Prostate gland (tissue), 2 donors: ENCODE results near the gene INPP5F.

Experiments used
- POLR2A ChIP-seq: fragments of 450-650 bp; IDR thresholded peaks from one replicate; pipeline ENCODE4 v1.6.1; 2016; ENCODE audit warnings: antibody characterized with exemption, mild to moderate bottlenecking
- POLR2AphosphoS5 ChIP-seq: sonication (generic); formaldehyde crosslinking; IDR thresholded peaks from one replicate; pipeline ENCODE4 v1.6.1; 2017; ENCODE audit warnings: antibody characterized with exemption
- TF ChIP-seq, protein P1 (sequence below), 4 experiments: fragments of 200-600 bp in 2 of 4; fragments of 450-650 bp in 2 of 4; sonication (generic) in 2 of 4; IDR thresholded peaks; 1 replicate in 3 of 4; 2 replicates in 1 of 4; pipeline ENCODE4 v1.5.1; 2016 to 2019; ENCODE audit warnings: antibody characterized with exemption in 4 of 4, mild to moderate bottlenecking in 2 of 4, moderate library complexity in 2 of 4

GRCh38 chr10:119829429-119829828 is 103.6 kb downstream of the INPP5F start:
- no peak for TF ChIP-seq POLR2AphosphoS5
- no peak for TF ChIP-seq POLR2A
- TF ChIP-seq, protein P1, sequence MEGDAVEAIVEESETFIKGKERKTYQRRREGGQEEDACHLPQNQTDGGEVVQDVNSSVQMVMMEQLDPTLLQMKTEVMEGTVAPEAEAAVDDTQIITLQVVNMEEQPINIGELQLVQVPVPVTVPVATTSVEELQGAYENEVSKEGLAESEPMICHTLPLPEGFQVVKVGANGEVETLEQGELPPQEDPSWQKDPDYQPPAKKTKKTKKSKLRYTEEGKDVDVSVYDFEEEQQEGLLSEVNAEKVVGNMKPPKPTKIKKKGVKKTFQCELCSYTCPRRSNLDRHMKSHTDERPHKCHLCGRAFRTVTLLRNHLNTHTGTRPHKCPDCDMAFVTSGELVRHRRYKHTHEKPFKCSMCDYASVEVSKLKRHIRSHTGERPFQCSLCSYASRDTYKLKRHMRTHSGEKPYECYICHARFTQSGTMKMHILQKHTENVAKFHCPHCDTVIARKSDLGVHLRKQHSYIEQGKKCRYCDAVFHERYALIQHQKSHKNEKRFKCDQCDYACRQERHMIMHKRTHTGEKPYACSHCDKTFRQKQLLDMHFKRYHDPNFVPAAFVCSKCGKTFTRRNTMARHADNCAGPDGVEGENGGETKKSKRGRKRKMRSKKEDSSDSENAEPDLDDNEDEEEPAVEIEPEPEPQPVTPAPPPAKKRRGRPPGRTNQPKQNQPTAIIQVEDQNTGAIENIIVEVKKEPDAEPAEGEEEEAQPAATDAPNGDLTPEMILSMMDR (IDR thresholded peaks at IDR 0.05) = no peak
